ENCODE measurements around the gene SUSD3.

- TF ChIP-seq POLR2A (IDR thresholded peaks at IDR 0.05), result no peak
- TF ChIP-seq, protein P1, sequence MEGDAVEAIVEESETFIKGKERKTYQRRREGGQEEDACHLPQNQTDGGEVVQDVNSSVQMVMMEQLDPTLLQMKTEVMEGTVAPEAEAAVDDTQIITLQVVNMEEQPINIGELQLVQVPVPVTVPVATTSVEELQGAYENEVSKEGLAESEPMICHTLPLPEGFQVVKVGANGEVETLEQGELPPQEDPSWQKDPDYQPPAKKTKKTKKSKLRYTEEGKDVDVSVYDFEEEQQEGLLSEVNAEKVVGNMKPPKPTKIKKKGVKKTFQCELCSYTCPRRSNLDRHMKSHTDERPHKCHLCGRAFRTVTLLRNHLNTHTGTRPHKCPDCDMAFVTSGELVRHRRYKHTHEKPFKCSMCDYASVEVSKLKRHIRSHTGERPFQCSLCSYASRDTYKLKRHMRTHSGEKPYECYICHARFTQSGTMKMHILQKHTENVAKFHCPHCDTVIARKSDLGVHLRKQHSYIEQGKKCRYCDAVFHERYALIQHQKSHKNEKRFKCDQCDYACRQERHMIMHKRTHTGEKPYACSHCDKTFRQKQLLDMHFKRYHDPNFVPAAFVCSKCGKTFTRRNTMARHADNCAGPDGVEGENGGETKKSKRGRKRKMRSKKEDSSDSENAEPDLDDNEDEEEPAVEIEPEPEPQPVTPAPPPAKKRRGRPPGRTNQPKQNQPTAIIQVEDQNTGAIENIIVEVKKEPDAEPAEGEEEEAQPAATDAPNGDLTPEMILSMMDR (IDR thresholded peaks at IDR 0.05), result no peak
Observed at GRCh38 chr9:93105620-93106019, 47.1 kb downstream of the SUSD3 start.

All from breast epithelium (tissue), 3 donors.